COLO829 (cell line): ENCODE measurements around the gene KMT5C.

Experiments
- DNase-seq: peaks from one replicate; pipeline ENCODE4 v3.0.0; 2012; ENCODE audit warnings: low spot score

KMT5C gene

GRCh38 chr19:55347442-55348009 is 7.8 kb downstream of the KMT5C start:
- DNase-seq = no peak

- no peak for DNase-seq
Measured at GRCh38 chr19:55348317-55349034, 8.8 kb downstream of the KMT5C start.

- DNase-seq = no peak
Measured at GRCh38 chr19:55350620-55351315, 11.1 kb downstream of the KMT5C start.

- no peak for DNase-seq
Measured at GRCh38 chr19:55352040-55352439, 12.4 kb downstream of the KMT5C start.

- no peak for DNase-seq
Measured at GRCh38 chr19:55352549-55353145, 13.0 kb downstream of the KMT5C start.

- no peak for DNase-seq
Measured at GRCh38 chr19:55353356-55353802, 13.7 kb downstream of the KMT5C start.

- DNase-seq = peak; percentile 91
Measured at GRCh38 chr19:55353803-55354697, 14.4 kb downstream of the KMT5C start.

GRCh38 chr19:55354698-55355212 is 15.1 kb downstream of the KMT5C start, which contains the start of gene COX6B2:
TSS of gene COX6B2 (minus strand) at chr19:55354719. CDS start at chr19:55354521, 198 bp downstream.
- no peak for DNase-seq

- DNase-seq = peak; percentile 22
Measured at GRCh38 chr19:55355213-55355821, 15.6 kb downstream of the KMT5C start.

GRCh38 chr19:55358493-55358892 is 18.8 kb downstream of the KMT5C start:
- no peak for DNase-seq

GRCh38 chr19:55358943-55359908 is 19.6 kb downstream of the KMT5C start:
- no peak for DNase-seq

- DNase-seq = no peak
Measured at GRCh38 chr19:55360902-55361301, 21.2 kb downstream of the KMT5C start.

GRCh38 chr19:55362174-55362989 is 22.7 kb downstream of the KMT5C start:
- no peak for DNase-seq

GRCh38 chr19:55362990-55363716 is 23.5 kb downstream of the KMT5C start, which contains the start of gene GARIN5B:
TSS of gene GARIN5B (minus strand) at chr19:55363260. CDS start at chr19:55363066, 194 bp downstream.
- no peak for DNase-seq

GRCh38 chr19:55365245-55365644 is 25.6 kb downstream of the KMT5C start:
- DNase-seq = no peak

GRCh38 chr19:55365964-55366363 is 26.3 kb downstream of the KMT5C start:
- no peak for DNase-seq

- no peak for DNase-seq
Measured at GRCh38 chr19:55366790-55367189, 27.1 kb downstream of the KMT5C start.

- no peak for DNase-seq
Measured at GRCh38 chr19:55368106-55368505, 28.4 kb downstream of the KMT5C start.
